Measurements from ENCODE around the gene CAPG.
A peak's percentile ranks its signal among the peaks of the same experiment; 100 is the strongest.
"Not testable (repeated sequence)": the region's sequence is repeated elsewhere in the genome, so short reads cannot be mapped to it uniquely, and the experiment has no call there.

The CAPG gene

DNA sequence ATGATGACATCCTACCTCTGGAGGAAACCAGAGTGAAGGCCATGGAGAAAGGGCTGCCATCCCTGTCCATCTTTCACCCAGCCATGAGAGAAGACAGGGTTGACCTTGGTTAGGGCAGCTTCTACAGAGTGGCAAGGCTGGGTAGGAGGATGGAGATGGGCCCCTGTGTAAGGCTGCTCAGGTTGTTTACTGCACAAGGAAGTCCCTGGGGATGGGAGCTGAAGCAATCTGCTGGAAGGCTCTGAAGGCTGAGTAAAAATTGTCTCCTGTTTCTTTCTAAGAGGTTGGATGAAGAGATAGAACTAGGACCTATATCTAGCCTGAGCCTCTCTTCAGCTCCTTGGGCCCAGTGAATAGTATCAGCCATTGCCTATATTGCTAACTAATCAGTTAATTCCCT lies 41.2 kb downstream of the CAPG start:
- TF ChIP-seq, protein P1, sequence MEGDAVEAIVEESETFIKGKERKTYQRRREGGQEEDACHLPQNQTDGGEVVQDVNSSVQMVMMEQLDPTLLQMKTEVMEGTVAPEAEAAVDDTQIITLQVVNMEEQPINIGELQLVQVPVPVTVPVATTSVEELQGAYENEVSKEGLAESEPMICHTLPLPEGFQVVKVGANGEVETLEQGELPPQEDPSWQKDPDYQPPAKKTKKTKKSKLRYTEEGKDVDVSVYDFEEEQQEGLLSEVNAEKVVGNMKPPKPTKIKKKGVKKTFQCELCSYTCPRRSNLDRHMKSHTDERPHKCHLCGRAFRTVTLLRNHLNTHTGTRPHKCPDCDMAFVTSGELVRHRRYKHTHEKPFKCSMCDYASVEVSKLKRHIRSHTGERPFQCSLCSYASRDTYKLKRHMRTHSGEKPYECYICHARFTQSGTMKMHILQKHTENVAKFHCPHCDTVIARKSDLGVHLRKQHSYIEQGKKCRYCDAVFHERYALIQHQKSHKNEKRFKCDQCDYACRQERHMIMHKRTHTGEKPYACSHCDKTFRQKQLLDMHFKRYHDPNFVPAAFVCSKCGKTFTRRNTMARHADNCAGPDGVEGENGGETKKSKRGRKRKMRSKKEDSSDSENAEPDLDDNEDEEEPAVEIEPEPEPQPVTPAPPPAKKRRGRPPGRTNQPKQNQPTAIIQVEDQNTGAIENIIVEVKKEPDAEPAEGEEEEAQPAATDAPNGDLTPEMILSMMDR (IDR thresholded peaks at IDR 0.05): no peak
- Histone ChIP-seq H2AFZ (no peak overlapping the region), H3K27me3 (ENCODE audit: control insufficient read depth, insufficient read depth, low read length) (no peaks in the 10 kb centered on the region), H3K36me3 (ENCODE audit: control insufficient read depth, insufficient read depth, low read length) (no peaks in the 10 kb centered on the region), H3K9ac (no peak overlapping the region), H3K4me1 (no peaks in the 10 kb centered on the region), H3K4me2 (ENCODE audit: low read length) (no peak overlapping the region), H3K9me3 (ENCODE audit: control insufficient read depth, low read length) (no peaks in the 10 kb centered on the region), H3K4me3 (ENCODE audit: low read depth, low read length) (no peak overlapping the region), H3K27ac (no peak overlapping the region), H3K79me2 (no peaks in the 10 kb centered on the region)

DNA sequence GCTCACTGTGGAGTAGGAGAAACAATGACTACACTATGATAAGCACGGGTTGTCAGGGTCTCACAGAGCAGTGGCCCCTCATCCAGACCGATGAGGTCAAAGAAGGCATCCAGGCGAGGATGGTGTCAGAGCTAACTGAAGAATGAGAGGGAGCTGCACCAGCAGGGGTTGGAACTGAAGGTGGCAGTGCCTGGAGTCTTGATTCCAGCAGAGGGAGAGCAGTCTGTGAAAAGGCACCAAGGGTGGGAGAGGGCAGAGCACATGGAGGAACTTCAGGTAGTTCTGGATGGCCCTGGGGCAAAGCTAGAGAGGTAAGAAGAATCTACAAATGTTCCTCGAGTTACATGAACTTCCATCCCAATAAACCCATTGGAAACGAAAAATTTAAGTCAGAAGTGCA lies 43.0 kb downstream of the CAPG start:
- Histone ChIP-seq H3K36me3 (ENCODE audit: control insufficient read depth, insufficient read depth, low read length) (no peaks in the 10 kb centered on the region), H3K4me3 (ENCODE audit: low read depth, low read length) (no peak overlapping the region)

DNA sequence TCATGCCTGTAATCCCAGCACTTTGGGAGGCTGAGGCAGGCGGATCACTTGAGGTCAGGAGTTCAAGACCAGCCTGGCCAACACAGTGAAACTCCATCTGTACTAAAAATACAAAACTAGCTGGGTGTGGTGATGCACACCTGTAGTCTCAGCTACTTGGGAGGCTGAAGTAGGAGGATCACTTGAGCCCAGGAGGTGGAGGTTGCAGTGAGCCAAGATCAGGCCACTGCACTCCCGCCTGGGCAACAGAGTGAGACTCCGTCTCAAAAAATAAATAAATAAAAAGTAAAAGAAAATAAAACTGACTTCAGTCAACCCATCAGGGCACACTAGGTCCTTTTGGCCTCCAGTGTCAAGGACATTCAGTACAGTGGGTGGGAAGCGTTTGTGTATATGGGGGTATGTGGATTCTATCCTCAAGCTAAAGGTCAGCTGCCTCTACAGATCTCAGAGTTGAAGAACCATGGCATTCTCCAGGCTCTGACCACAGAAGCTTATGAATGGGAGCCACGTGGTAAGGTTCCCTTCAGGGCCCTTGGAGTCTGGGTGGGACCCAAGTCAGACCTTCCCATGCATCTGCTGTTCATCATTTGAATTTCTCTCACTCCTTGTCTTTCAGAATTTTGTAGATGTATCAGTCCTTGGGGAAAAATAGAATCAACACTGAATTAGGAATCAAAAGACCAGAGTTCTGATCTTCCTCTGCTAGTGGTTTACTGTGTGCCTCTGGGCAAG lies 47.3 kb downstream of the CAPG start:
- H3K9ac ChIP-seq; H3K4me3 ChIP-seq (ENCODE audit: low read depth, low read length); H3K79me2 ChIP-seq; H3K27ac ChIP-seq; H3K36me3 ChIP-seq (ENCODE audit: control insufficient read depth, insufficient read depth, low read length); H3K9me3 ChIP-seq (ENCODE audit: control insufficient read depth, low read length); H3K27me3 ChIP-seq (ENCODE audit: control insufficient read depth, insufficient read depth, low read length); H3K4me1 ChIP-seq; H3K4me2 ChIP-seq (ENCODE audit: low read length); H2AFZ ChIP-seq: not testable (repeated sequence)

More for the DNA sequence above, 43.0 kb downstream of the CAPG start:
- Histone ChIP-seq H3K4me2 (ENCODE audit: low read length) (no peak overlapping the region), H3K79me2 (no peaks in the 10 kb centered on the region), H3K27me3 (ENCODE audit: control insufficient read depth, insufficient read depth, low read length) (no peaks in the 10 kb centered on the region), H3K9ac (no peak overlapping the region), H3K27ac (no peak overlapping the region), H3K4me1 (no peaks in the 10 kb centered on the region), H2AFZ (no peak overlapping the region), H3K9me3 (ENCODE audit: control insufficient read depth, low read length) (no peaks in the 10 kb centered on the region)
- TF ChIP-seq, protein P1 (IDR thresholded peaks at IDR 0.05): no peak

DNA sequence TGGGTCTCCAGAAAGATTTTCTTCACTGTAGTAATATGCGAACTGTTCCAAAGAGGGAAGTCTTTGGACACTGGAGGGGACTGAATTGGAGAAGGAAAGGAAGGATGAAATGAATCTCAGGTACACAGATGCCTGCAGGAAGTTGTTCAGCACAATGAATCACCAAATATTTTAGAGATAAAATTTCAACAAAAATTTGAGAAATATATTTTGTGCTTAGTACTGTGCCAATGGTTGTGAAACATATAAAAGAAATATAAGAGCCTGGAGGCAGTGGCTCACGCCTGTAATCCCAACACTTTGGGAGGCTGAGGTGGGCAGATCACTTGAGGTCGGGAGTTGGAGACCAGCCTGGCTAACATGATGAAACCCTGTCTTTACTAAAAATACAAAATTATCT lies 52.4 kb downstream of the CAPG start:
- H3K4me3 ChIP-seq (ENCODE audit: low read depth, low read length): no peak overlapping the region
- H3K4me1 ChIP-seq: no peaks in the 10 kb centered on the region
- H3K9ac ChIP-seq: no peak overlapping the region
- H3K79me2 ChIP-seq: peaks cover 16% of the 10 kb centered on the region
- no peak overlapping the region for H3K27ac ChIP-seq
- no peaks in the 10 kb centered on the region for H3K27me3 ChIP-seq (ENCODE audit: control insufficient read depth, insufficient read depth, low read length)
- H3K4me2 ChIP-seq (ENCODE audit: low read length): no peak overlapping the region
- no peak overlapping the region for H2AFZ ChIP-seq
- H3K9me3 ChIP-seq (ENCODE audit: control insufficient read depth, low read length): no peaks in the 10 kb centered on the region
- TF ChIP-seq, protein P1 (IDR thresholded peaks at IDR 0.05): no peak
- H3K36me3 ChIP-seq (ENCODE audit: control insufficient read depth, insufficient read depth, low read length): no peaks in the 10 kb centered on the region

DNA sequence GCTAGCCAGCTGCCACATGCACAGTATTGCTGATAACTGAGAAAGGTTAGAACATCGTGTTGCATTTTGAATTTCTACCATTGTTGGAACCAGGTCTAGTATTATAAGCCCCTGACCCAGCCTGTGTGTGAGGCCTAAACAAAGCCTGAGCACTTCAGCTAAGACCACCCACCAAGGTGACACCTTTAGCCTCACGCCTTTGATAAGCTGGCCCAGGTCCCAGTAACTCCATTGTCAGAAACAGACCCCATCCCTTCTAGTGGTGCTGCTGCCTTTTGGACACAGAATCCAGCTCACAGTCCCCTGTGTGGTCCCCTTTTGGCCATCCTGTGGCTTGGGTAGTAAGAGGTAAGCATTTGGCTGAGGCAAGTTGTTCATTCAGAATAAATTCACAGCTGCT lies 54.0 kb downstream of the CAPG start:
- H3K36me3 ChIP-seq (ENCODE audit: control insufficient read depth, insufficient read depth, low read length): no peaks in the 10 kb centered on the region
- H2AFZ ChIP-seq: no peak overlapping the region
- TF ChIP-seq, protein P1 (IDR thresholded peaks at IDR 0.05): no peak
- no peak overlapping the region for H3K9ac ChIP-seq
- no peak overlapping the region for H3K4me3 ChIP-seq (ENCODE audit: low read depth, low read length)
- no peaks in the 10 kb centered on the region for H3K4me1 ChIP-seq
- H3K9me3 ChIP-seq (ENCODE audit: control insufficient read depth, low read length): no peaks in the 10 kb centered on the region
- no peaks in the 10 kb centered on the region for H3K27me3 ChIP-seq (ENCODE audit: control insufficient read depth, insufficient read depth, low read length)
- H3K79me2 ChIP-seq: peaks cover 16% of the 10 kb centered on the region
- H3K27ac ChIP-seq: no peak overlapping the region
- peak overlapping the region; percentile 97 for H3K4me2 ChIP-seq (ENCODE audit: low read length)
